Measurements from ENCODE around the gene TSPAN11. TPM values are rescaled to one million over a fixed set of nuclear protein-coding genes. Genes with fewer than 3 reads are reported as not detected.

TSPAN11 gene
- total and polyA plus RNA-seq, 12 donors: 0.30 to 6.2 (median 1.2) TPM

DNA sequence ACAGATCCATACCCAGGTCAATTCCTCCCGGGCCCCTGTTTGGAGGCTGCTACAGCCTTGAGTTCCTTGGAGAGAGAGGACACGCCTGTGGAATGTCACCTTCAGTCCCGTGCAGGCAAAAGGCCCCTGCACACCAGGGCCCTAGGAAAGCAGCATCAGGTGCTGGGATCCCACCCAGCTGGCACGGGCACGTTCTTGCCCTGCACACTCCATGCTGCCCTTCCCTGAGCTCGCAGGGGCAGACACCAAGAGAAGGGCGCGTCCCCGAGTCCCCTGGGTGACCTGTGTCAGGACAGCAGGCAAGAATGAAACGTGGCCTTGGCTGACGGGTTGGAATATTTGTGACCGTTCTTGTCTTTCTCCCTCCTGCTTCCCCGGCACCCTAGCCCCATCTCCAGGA is 67.7 kb downstream of the TSPAN11 start:
- TF ChIP-seq, protein P1, sequence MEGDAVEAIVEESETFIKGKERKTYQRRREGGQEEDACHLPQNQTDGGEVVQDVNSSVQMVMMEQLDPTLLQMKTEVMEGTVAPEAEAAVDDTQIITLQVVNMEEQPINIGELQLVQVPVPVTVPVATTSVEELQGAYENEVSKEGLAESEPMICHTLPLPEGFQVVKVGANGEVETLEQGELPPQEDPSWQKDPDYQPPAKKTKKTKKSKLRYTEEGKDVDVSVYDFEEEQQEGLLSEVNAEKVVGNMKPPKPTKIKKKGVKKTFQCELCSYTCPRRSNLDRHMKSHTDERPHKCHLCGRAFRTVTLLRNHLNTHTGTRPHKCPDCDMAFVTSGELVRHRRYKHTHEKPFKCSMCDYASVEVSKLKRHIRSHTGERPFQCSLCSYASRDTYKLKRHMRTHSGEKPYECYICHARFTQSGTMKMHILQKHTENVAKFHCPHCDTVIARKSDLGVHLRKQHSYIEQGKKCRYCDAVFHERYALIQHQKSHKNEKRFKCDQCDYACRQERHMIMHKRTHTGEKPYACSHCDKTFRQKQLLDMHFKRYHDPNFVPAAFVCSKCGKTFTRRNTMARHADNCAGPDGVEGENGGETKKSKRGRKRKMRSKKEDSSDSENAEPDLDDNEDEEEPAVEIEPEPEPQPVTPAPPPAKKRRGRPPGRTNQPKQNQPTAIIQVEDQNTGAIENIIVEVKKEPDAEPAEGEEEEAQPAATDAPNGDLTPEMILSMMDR (IDR thresholded peaks at IDR 0.05): no peak
- TF ChIP-seq POLR2A (IDR thresholded peaks at IDR 0.05): no peak
- 78 to 85% (median 85%) methylated on average over 4 to 13 of the region's 13 CpGs for WGBS, 4 donors
- no peaks in the 10 kb centered on the region for H3K9me3 ChIP-seq (replicated peaks in 1 of 3)
- H3K36me3 ChIP-seq (replicated peaks in 1 of 2): no peaks in the 10 kb centered on the region
- no peak overlapping the region for H3K4me3 ChIP-seq
- intact Hi-C loops (cut with DNase I): no loop called here
- no peak for DNase-seq
- no peak overlapping the region for H3K27ac ChIP-seq
- H3K4me1 ChIP-seq (replicated peaks in 1 of 2): no peaks in the 10 kb centered on the region
- no peaks in the 10 kb centered on the region for H3K27me3 ChIP-seq

DNA sequence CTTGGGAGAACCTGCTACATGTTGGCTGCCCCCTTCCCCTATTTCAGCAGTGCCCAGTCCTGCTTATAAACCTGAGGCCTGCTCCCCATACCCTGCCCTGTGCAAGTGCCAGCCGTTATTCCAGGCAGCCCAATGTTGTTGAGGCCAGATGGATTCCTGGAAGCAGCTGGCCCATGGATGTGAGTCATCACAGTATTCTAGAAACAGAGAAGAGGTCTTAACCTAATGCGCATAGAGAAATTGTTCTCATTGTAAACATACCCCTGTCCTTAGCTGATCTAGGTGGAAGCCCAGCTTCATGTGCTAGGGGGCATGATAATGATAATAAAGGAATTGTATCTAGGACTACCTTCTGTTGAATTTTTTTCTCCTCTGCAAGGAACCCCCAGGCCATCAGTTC is 69.7 kb downstream of the TSPAN11 start:
- no peak for DNase-seq
- H3K9me3 ChIP-seq (replicated peaks in 1 of 3): no peaks in the 10 kb centered on the region
- no peak overlapping the region for H3K27ac ChIP-seq
- H3K4me1 ChIP-seq (replicated peaks in 1 of 2): no peaks in the 10 kb centered on the region
- intact Hi-C loops (cut with DNase I): no loop called here
- H3K27me3 ChIP-seq: no peaks in the 10 kb centered on the region
- H3K4me3 ChIP-seq: no peak overlapping the region
- WGBS, 4 donors: 86 to 93% (median 91%) methylated on average over 2 of the region's 2 CpGs
- no peaks in the 10 kb centered on the region for H3K36me3 ChIP-seq (replicated peaks in 1 of 2)
- TF ChIP-seq, protein P1 (IDR thresholded peaks at IDR 0.05): no peak
- no peak for TF ChIP-seq POLR2A (IDR thresholded peaks at IDR 0.05)

DNA sequence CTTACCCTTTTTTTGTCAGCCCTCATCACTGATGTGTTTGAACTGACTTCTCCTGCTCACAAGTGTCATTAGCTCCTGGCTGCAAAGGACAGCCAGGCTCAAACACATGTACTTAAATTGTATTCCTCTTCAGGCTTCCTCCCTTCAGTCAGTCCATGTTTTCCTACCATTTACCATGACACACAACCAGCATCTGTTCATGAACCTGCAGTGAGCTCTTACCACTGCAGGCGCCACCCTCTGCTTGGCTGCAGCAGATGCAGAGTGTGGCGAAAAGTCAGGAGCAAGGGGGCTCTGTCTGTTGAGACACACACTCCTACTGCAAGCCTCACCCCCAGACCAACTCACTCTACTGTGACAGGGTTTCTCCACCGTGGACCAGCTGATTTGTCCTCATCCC is 70.2 kb downstream of the TSPAN11 start:
- no peak for DNase-seq
- Histone ChIP-seq H3K4me1 (replicated peaks in 1 of 2) (no peaks in the 10 kb centered on the region), H3K36me3 (replicated peaks in 1 of 2) (no peaks in the 10 kb centered on the region), H3K27ac (no peak overlapping the region), H3K4me3 (no peak overlapping the region), H3K9me3 (replicated peaks in 1 of 3) (no peaks in the 10 kb centered on the region), H3K27me3 (no peaks in the 10 kb centered on the region)
- intact Hi-C loops (cut with DNase I): no loop called here
- TF ChIP-seq, protein P1 (IDR thresholded peaks at IDR 0.05): no peak
- TF ChIP-seq POLR2A (IDR thresholded peaks at IDR 0.05): no peak
- WGBS, 4 donors: 83 to 96% (median 93%) methylated on average over 3 of the region's 3 CpGs

DNA sequence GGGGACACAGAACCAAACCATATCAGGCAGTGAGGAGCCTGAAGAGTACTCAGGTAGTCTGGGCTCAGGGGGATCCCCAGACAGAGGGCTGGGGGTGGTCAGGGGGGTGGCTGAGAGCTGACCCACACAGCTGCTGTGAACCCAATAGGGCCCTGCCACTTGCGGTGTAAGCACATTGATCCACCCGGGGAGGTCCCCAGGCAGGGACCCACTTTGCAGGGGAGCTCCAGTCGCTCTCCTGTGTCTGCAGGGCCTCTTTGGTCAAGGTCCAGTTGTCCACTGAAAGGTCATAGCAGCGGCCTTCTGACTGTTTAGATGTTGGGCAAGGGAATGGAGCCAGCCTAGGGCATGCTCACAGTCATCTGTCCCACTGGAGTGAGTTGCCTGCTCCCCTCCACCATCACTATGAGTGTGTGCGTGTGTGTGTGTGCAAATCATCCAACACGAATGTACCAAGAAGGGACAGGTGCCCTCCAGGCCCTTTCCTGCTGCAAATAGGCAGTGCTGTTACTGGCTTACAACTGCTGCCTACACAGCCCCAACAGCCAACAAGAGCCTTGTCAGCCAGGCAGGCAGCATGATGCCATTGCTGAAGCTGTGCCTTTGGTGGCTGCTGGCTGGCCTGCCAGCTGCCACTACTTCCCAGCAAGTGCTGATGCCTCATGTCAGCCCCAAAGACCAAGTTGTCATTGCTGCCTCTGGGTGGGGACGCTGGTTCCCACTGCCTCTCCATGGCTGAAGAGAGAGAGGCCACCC is 71.3 kb downstream of the TSPAN11 start:
- Histone ChIP-seq H3K9me3 (replicated peaks in 1 of 3) (no peaks in the 10 kb centered on the region), H3K27ac (no peak overlapping the region), H3K4me3 (no peak overlapping the region), H3K36me3 (replicated peaks in 1 of 2) (no peaks in the 10 kb centered on the region), H3K27me3 (no peaks in the 10 kb centered on the region), H3K4me1 (replicated peaks in 1 of 2) (no peaks in the 10 kb centered on the region)
- no peak for DNase-seq
- intact Hi-C loops (cut with DNase I): no loop called here
- 80 to 91% (median 84%) methylated on average over 5 to 7 of the region's 7 CpGs for WGBS, 4 donors
- TF ChIP-seq POLR2A (IDR thresholded peaks at IDR 0.05): no peak
- TF ChIP-seq, protein P1 (IDR thresholded peaks at IDR 0.05): no peak

Measured in adrenal gland (tissue), 12 donors.